GM19463 (cell line): ENCODE measurements around the gene DRD4.

Source experiments
- ATAC-seq: cut with Tn5 transposase; IDR thresholded peaks from one replicate; pipeline ENCODE4 v1.9.1; 2021; ENCODE audit warnings: mild to moderate bottlenecking, moderate library complexity; ENCODE audit not compliant: unreplicated experiment

Gene DRD4

DNA sequence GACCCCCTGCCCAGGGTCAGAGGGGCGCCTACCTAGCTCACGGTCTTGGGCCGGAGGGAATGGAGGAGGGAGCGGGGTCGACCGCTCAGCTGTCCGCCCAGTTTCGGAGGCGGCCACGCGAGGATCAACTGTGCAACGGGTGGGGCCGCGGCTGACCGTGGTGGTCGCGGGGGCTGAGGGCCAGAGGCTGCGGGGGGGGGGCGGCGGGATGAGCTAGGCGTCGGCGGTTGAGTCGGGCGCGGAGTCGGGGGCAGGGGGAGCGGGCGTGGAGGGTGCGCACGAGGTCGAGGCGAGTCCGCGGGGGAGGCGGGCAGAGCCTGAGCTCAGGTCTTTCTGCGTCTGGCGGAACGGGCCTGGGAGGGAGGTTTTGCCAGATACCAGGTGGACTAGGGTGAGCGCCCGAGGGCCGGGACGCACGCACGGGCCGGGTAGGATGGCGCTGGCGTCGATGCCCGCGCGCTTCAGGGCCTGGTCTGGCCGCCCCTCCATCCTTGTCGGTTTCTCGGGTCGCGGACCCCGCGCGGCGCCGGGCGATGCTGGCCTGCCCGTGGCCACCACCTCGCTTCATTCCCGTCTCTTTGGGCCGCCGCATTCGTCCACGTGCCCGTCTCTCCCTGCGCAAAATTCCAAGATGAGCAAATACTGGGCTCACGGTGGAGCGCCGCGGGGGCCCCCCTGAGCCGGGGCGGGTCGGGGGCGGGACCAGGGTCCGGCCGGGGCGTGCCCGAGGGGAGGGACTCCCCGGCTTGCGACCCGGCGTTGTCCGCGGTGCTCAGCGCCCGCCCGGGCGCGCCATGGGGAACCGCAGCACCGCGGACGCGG is at the start of gene DRD4:
Gene DRD4 (plus strand): TSS at position 759 of the 822 bp plus-strand sequence. CDS start 36 bp downstream, at position 795.
- no peak for ATAC-seq

DNA sequence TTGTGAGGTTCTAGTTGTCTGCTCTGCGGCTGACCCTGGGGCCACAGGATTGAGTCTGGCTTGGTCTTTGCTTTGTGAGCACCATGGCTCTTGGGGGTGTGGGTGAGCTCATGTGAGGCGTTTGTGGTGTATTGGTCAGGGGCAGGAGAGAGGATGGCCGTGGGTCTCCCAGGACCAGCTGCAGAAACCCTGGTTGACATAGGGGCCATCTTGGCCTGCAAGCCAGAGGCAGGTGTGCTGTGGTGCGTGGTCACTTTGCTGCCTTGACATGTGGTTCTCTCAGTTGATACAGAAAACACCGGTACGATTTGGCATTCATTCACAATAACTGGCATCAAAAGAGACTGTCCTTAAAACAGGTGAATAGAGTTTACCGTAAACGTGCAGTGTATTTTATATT is 49.5 kb upstream of the DRD4 start:
- ATAC-seq, result no peak

DNA sequence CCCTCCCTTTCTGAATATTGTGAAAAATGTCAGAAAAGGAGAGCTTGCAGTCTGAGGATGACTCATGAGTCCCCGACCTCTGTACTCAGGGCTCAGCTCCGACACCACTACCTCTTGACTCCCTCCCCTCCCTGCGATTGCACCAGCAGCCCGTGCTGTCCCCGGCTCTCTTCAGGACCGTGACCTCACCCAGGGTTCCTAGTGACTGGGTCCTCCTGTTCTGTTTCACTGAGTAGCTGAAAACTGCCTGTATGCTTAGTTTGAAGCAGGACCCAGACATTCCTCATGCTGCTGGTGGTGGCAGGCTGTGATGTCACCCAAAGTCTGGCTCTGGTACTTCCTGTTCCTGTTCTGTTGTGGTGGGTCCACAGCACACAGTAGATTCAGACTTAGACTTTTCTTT is 49.1 kb upstream of the DRD4 start:
- ATAC-seq, result no peak

DNA sequence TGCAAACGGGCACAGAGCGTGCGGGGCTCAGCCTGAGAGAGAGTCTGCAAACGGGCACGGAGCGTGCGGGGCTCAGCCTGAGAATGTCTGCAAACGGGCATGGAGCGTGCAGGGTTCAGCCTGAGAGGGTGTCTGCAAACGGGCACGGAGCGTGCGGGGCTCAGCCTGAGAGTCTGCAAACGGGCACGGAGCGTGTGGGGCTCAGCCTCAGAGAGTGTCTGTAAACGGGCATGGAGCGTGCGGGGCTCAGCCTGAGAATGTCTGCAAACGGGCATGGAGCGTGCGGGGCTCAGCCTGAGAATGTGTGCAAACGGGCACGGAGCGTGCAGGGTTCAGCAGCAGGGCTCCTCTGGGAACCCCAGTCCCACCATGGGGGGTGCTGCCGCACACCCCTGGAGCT is 47.3 kb upstream of the DRD4 start:
- no peak for ATAC-seq

DNA sequence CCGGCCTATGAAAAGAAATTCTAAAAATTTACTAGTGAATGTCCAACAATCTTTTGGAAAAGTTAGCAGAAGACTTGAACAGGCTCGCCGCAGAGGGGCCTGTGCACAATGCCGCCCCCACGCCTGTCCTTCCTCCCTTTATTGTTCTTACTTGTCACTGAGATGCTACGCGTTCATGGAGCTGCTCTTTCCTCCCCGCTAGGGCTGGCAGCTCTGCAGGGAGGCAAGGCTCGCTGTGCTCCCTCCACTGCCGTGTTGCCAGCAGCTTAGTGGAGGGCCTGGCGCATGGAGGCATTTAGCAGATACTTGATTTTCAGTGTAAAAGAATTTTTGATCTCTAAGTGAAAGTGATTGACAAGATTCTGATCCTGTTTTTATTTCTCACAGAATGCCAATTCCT is 46.1 kb upstream of the DRD4 start:
- no peak for ATAC-seq

DNA sequence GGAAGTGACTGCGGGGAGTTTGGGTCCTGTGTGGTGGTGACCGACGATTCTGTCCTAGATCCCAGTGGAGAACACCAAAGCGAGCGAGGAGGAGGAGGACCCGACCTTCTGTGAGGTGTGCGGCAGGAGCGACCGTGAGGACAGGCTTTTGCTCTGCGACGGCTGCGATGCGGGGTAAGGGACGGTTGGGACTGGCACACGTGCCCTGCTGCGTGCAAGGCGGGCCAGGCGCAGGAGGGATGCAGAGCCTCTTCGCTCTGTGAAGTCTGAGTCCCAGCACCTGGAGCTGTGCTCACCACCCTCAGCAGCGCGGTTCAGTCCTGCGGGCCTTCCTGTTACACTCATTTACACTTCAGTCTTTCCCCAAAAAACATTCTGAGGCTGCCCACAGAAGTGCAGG is 44.6 kb upstream of the DRD4 start:
- ATAC-seq, result no peak

DNA sequence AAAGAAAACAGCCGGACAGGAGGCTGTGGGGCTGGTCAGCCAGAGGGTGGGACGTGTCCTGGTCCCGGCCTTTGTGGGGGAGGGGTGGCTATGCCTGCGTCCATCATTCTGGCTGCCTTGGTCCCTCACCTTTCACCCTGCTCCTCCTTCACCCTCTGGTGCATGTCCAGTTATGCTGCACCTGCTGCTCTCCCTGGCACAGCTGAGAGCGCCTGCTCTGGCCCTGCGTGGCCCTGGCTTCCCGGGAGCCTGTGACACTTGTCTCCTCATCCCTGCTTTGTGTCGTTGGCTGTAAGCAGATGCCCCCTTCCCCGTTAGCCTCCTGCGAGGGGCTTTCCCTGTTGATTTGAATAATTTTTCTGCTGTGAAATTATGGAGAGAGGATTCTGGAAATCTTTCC is 44.2 kb upstream of the DRD4 start:
- no peak for ATAC-seq

DNA sequence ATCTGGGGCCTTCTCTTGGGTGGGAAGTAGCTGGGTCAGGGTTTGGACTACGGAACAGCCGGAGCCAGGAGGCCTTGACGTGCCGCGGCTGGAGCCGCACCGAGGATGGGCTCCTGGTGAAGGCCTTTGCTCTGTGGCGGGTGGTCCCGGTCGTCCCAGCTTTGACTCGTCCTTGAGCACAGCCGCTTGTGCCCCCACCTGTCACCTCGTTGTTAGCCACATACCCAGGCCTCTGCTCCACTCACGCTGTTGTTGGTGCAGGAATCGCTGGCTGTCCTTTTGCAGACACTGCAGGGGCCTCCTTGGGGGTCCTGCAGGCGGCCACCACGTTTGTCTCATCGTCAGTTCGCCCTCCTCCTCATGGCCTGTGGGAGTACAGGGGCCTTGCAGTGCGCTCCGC is 43.7 kb upstream of the DRD4 start:
- ATAC-seq, result no peak

DNA sequence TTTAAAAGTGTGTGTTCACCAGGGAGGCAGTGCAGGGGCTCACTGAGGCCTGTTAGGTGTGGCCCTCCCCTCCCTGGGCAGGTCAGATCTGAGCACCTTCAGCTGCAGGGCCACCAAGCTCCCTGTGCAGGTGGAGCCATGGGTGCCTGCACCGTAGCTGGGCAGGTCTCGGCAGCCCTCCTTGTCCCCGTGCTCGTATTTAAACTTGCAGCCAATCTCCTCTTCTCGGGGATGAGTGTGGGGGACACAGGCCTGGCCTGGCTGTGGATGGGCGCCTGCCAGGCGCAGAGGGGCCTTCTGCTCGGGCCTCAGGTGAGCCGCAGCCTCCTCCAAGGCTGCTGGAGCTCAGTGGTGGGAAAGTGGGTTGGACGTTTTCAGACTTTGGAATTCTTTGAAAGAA is 41.7 kb upstream of the DRD4 start:
- ATAC-seq, result no peak

DNA sequence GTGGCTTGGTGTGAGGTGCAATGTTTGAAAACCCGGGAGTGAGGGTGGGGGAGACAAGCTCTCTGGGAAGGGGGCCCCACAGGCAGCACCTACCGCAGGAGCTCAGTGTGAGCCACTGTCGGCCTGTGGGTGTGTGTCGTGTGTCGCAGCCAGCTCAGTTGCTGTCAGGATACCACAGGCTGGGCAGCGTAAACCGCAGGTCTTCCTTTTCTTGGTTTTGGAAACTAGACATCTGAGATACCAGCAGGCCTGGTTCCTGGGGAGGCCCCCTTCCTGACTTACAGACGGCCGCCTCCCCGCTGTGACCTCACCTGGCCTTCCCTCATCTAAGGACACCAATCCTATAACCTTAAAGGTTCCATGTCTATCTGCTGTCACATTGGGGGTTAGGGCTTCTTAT is 40.7 kb upstream of the DRD4 start:
- ATAC-seq, result no peak

DNA sequence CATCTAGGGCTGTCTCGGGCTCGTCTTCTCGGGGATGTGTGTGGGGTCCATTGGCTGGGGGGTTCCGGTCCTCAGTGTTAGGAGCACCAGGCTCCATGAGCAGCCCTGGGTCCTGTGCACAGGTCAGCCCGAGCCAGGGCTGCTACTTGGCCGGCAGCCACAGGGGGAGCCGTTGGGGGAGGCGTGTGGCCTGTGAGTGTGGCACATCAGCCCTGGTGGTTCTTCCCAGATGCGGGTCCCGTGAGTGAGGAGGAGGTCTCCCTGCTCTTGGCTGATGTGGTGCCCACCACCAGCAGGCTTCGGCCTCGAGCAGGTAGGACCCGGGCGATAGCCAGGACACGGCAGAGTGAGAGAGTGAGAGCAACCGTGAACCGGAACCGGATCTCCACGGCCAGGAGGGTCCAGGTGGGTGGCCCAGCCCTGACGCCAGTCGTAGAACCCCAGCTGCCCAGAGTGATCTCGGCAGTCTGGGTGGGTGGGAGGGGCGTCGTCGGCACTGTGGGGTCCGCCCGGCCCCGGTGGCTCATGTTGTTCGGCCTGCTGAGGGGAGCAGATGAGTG is 39.8 kb upstream of the DRD4 start:
- no peak for ATAC-seq

DNA sequence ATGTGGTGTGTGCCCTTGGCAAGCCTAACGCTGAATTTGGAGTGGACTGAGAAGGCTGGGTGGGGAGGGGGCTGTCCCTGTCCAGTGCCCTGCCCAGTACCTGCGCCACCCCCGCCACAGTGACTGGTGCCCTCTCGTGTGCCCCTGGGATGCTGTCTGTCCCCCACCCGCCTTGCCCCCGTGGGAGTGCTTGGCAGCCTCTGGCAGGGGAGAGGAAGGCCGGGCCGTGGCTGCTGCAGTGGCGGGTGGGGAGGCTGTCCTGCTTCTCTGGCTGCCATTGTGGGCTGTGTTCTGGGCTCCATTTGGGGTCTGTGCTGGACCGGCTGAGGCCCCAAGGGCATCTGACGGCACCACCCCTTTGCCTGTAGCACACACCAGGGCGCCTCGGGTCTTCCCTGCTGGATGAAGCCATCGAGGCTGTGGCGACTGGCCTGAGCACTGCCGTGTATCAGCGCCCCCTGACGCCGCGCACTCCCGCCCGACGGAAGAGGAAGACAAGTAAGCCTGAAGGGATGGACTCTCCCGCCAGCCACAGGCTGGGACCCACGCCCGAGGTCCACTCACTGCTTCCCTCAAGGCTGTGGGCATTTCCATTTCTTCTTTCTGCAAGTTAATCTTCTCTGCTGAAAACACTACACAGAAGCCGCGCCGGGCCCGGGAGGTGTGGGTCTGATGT is 38.9 kb upstream of the DRD4 start:
- no peak for ATAC-seq

DNA sequence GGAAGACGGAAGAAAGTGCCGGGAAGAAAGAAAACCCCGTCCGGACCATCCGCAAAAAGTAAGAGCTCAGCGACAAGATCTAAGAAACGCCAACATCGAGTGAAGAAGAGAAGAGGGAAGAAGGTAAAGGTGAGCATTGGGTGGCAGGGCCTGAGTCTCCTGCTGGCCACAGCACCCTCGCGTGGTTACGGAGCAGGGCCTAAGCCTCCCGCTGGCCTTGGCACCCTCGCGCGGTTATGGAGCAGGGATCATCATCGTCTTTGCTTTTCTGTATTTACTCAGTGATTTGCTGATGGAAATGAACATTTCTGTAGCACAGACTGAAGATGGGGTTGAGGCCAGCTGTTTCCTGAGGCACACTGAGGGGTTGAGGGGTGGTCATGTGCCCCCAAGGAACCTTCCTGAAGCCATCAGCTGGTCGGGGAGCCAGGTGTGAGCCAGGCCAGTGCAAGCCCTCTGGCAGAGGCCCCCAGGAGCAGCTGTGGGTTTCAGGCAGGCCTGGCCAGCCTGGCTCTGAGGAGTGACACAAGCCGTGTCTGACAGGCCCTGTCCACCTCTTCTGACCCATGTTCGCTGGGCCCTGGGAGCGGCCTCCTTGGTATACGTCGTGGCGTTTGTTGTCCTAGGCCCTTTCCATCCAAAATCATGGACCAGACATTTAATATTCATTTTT is 35.4 kb upstream of the DRD4 start:
- no peak for ATAC-seq

DNA sequence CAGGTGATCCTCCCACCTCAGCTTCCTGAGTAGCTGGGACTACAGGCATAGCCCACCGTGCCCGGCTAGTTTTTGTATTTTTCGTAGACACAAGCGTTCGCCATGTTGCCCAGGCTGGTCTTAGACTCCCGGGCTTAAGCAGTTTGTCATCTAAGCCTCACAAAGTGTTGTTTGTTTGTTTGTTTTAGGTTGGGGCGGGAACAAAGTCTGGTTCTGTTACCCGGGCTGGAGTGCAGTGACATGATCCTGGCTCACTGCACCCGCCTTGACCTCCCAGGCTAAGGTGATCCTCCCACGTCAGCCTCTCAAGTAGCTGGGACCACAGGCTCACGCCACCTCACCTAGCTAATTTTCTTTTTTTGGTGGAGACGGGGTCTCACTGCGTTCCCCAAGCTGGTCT is 33.9 kb upstream of the DRD4 start:
- ATAC-seq, result no peak

DNA sequence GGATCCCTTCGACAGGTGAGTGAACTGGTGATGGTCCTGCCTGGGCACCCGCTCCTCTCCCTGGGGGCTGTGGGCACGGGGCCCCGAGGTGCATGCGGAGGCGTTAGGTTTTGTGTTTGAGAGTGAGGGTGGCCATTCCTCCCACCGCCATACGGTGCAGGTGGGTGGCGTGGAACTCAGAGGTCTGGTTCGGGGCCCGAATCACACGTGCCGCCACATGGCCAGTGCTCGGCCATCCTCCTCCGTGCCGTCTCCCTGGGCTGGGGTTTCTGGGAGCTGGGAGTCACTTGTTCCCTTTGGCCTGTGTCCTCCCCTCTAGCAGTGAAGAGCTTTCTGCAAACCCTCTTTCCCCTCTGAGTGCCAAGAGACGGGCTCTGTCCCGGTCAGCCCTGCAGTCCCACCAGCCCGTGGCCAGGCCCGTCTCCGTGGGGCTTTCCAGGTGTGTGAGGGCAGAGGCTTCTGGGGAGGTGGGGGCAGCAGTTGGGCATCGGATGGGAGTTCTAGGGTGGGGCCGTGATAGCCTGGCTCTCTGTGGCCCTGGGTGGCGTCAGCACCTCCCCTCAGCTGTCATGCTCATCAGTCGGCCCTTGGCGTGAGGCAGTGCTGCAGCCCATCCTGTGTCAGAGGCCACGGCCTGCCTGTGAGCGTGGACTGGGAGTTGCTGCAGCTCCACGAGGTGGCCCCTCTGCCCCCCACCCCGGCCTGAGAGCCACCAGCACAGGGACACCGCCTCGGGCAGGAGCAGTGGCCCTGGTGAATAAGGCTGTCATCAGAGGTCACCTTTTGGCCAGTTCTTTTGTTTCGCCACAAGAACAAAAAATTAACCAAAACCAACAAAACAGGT is 31.6 kb upstream of the DRD4 start:
- ATAC-seq, result no peak

DNA sequence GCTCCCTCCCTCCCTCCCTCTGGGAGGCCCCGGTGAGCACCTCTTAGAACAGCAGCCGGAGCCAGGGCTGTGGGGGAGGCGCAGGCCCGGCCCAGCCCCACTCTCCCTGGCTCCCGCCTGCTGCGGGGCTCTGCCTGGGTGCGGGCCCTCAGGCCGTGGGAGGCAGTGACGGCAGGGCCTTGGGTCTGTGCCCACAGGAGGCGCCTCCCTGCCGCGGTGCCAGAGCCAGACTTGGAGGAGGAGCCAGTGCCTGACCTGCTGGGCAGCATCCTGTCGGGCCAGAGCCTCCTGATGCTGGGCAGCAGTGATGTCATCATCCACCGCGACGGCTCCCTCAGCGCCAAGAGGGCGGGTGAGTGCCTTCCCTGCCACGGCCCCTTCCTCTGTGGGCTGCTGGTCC is 30.8 kb upstream of the DRD4 start:
- no peak for ATAC-seq

DNA sequence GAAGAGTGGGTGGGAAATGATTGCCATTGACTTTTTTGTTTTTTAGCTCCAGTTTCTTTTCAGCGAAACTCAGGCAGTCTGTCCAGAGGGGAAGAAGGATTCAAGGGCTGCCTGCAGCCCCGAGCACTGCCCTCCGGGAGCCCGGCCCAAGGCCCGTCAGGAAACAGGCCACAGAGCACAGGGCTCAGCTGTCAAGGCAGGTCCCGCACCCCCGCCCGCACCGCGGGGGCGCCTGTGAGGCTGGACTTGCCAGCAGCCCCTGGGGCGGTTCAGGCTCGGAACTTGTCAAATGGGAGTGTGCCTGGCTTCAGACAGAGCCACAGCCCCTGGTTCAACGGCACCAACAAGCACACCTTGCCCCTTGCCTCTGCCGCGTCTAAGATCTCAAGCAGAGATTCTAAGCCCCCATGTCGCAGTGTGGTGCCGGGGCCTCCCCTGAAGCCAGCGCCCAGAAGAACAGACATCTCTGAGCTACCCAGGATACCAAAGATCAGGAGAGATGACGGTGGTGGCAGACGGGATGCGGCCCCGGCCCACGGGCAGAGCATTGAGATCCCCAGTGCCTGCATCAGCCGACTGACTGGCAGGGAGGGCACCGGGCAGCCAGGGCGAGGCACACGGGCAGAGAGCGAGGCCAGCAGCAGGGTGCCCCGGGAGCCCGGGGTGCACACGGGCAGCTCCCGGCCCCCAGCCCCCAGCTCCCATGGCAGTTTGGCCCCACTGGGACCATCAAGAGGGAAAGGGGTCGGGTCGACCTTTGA is 29.9 kb upstream of the DRD4 start:
- no peak for ATAC-seq

DNA sequence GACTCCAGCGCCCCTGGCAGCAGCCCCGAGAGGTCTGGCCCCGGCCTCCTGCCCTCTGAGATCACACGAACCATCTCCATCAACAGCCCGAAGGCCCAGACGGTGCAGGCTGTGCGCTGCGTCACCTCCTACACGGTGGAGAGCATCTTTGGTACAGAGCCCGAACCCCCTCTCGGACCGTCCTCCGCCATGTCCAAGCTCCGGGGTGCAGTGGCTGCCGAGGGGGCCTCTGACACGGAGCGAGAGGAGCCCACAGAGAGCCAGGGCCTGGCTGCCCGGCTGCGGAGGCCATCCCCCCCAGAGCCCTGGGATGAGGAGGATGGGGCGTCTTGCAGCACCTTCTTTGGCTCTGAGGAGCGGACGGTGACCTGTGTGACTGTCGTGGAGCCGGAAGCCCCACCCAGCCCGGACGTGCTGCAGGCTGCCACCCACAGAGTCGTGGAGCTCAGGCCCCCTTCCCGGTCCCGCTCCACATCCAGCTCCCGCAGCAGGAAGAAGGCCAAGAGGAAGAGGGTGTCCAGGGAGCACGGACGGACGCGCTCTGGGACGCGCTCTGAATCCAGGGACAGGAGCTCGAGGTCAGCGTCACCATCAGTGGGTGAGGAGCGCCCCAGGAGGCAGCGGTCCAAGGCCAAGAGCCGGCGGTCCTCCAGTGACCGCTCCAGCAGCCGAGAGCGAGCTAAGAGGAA is 29.0 kb upstream of the DRD4 start:
- ATAC-seq, result no peak

DNA sequence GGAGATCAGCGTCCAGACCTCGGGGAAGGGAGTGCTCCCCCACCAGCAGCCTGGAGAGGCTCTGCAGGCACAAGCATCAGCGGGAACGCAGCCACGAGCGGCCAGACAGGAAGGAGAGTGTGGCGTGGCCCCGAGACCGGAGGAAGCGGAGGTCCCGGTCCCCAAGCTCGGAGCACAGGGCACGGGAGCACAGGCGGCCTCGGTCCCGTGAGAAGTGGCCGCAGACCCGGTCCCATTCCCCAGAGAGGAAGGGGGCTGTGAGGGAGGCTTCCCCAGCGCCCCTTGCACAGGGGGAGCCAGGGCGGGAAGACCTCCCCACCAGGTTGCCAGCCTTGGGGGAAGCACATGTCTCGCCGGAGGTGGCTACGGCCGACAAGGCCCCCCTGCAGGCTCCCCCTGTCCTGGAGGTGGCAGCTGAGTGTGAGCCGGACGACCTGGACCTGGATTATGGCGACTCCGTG is 28.2 kb upstream of the DRD4 start:
- ATAC-seq, result no peak
